GM19023 (cell line): Measurements from ENCODE around the gene PHF8.

ENCODE experiments used
- ATAC-seq: cut with Tn5 transposase; IDR thresholded peaks from one replicate; pipeline ENCODE4 v1.9.1; 2021; ENCODE audit warnings: mild to moderate bottlenecking, moderate library complexity; ENCODE audit not compliant: unreplicated experiment

Gene PHF8

DNA sequence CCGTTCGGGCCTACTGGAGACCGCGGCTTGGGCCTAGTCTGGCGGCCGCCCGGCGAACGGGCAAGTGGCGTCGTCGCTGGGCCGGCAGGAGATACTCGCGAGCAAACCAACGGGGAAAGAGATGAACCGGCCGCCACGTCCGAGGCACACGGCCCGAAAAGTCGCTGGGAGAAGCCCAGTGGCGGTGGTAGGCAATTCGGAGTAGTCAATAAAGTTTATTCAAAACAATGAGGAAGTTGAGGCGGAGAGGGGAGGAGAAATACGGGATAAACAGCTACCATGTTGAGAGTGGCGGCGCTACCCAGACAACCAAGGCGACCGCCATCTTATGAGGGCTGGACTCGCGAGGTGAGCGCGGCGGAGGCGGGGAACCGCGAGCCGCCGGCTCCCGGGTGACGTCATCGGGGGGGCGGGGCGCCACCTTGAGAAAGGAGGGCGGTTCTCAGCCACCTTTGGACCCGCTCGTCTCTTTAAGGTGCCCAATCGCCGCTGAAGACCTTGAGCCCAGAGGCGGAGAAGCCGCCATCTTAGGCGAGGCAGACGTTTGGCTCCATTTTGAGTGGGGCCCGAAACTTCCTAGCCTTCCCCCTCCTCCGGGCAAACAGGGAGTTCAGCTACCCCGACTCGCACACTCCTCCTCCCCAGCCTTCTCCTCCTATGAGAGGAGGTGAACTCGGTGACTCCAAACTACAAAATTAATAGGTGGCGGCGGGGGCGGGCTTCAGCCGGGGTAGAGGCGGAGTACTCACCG is at the start of gene PHF8:
Gene PHF8, minus strand, starts transcription at position 348 of the 751 bp plus-strand sequence. CDS start 1,745 bp downstream, outside the sequence.
- ATAC-seq, result peak; percentile 85

DNA sequence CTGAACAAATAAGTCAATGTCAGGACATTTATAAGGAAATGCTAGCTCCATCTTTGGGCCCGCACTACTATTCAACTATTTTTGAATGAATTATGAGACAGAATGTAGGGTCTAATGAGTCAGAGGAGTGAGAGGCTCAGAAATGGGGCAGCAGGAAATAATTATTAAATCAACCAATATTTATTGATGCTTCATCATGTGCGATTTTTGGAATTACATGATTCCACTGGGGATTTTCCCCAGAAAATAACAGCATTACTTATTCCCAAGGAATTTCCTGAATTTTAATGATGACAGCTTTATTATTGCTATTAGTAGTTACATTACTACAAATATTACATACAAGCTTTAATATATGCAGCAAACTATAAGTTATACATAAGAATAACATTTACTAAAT is 49.3 kb upstream of the PHF8 start:
- no peak for ATAC-seq

DNA sequence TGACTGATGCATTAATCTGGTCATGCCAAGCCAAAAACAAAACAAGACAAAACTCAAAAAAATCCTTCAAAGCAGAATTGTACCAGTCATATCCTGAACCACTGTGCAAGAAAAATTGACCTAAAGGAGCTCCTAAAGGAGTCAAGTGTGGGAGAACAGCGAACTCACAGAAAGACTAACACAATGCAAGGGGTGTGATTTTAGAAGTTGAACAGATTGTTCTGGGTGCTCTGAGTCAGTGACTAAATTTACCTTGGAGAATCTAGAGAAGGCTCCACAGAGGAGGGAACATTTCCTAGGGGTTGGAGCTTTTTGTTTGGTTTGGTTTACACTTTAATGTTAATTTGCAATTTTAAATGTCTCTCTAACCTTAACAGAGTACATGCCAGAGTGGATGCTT is 48.9 kb upstream of the PHF8 start:
- no peak for ATAC-seq

DNA sequence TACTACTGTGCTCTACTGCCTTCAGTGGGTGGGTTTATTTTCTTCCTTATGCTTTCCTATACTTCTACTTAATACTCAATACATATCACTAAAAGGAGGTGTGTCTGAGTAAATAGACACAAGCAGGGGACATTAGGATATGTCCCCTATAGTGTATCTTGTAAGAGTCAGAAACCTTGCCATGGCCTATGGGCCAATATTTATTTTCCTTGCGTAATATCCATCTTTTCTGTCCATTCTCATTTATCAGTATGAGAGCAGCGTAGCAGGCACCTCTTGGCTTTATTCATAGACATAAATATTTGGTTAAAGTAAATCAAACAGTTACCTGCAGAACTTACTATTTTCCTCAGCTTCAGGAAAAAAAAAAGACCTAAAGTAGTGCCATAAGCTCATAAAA is 46.6 kb upstream of the PHF8 start:
- no peak for ATAC-seq

DNA sequence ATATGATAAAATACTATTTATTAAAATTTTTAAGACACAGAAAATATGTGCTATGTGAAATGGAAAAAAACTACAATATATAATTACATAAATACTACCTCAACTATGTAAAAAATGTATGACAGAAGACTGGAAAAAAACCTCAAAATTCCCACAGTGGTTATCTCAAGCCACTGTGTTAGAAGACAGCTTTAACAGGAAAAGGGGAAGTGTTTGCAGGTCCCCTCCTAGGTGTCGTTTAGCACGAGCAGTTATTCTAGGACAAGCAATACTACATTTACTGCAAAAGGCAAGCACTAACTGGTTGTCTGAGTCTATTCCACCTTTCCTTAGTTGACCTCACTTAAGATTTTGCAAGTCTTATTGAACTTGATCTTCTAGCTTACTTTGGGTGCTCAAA is 44.9 kb upstream of the PHF8 start:
- ATAC-seq, result no peak

DNA sequence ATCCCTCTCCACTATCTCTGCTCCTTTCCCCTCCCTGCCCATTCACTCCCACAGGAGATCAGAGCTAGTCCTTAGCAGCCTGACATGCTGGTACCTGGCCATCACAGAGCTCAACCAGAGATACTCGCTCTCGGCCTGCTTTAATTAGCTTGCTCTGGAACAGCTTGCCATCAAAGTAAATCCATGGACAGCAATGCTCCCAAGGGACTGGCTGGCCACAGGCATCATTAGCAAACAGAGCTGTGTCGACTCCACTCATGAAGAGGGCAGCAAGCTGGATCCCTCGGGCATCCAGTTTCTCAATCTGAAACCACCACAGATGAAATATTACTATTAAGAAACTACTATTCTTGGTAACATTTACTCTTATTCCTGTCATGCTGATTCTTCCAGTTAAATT is 43.4 kb upstream of the PHF8 start:
- ATAC-seq, result no peak

DNA sequence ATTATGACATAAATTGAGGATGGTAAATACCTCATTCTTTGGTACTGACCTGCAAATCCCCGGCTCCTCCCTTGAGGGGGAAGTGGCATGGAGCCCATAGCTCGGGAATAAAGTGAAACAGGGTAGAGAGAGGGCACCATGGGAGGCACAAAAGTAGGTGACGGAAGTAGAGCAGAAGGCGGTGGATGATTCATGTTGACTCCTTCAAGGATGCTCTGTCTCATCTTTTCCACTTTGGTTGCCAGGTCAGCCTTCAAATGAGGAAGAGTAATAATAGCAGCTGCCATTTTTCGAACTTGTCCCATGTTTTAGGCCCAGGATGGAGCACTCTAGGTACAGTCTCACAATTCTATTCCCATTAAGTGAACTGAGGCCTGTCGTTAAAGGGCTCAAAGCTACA is 41.4 kb upstream of the PHF8 start:
- no peak for ATAC-seq

DNA sequence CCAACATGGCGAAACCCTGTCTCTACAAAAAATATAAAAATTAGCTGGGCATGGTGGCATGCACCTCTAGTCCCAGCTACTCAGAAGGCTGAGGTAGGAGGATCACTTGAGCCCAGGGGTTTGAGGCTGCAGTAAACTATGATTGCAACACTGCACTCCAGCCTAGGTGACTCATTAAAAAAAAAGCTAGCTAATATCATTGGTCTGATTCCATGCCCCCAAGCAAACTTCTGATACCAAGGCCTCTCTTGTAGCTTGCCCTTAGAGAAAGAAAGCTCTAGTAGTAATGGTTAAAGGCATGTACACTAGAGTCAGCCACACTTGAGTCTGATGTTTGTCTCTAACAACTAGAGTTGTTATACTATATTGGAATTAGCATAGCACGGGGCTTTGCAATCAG is 32.6 kb upstream of the PHF8 start:
- no peak for ATAC-seq

DNA sequence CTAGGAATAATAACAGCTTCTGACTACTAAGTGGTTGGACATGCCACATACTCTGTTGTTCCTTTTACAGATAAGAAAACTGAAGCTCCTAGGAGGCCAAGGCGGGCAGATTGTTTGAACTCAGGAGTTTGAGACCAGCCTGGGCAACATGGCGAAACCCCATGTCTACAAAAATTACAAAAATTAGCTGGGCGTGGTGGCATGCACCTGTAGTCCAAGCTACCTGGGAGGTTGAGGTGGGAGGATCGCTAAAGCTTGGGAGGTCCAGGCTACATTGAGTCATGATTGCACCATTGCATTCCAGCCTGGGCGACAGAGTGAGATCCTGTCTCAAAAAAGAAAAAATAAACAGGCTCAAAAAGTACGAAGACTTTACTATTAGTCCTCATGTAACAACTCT is 30.6 kb upstream of the PHF8 start:
- no peak for ATAC-seq

DNA sequence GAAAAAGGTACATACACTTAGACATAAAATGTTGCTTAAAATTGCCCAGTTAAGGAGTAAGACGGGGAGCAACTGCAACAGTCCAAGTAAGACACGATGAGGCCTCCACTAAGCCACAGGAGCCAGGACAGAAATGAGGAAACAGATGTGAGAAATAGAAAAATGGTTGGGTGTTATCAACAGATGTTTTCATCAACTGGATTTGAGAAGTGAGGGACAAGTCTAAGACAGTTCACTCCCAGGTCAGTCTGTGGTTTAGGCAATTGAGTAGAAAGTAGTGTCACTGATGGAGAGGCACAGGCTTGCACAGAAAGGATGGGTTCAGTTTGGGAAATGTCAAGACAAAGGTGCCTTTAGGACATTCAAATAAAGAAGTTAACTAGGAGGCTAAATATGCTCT is 23.5 kb upstream of the PHF8 start:
- ATAC-seq, result no peak

DNA sequence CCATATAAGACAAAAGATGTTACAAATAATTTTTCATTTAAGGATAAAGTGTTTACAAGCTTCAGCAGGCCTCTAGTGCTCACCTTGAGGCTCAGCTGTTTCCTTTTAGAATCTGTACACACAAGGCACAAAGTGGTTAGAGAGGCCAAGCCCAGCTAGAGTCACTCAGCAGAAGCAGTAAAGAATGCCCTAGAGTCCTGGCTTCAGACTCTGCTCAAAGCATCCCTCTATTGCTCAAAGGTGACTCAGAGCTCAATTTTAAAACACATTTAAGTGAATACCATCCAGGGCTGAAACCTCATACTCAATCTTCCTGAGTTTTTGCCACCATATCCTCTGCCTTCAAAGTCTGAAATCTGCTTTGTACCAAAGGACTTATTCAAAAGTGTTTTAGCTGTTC is 22.6 kb upstream of the PHF8 start:
- ATAC-seq, result no peak

DNA sequence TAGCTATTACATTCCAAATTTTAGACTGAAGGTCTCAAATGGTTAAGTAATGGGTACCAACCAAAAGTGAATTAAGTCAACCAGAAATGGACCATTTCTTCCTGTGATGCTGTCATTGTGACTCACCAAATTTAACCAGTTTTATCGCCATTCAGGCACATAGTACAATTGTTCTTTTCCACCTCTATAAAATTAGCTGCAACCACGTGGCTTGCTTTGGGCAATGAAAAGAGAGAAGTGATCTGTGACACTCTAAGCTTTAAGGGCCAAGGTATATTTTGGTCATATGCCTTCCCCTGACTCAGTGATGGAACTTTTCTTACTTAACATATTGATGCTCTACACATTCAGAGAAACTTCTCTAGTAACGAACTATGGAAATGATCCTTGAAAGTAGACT is 20.3 kb upstream of the PHF8 start:
- no peak for ATAC-seq

DNA sequence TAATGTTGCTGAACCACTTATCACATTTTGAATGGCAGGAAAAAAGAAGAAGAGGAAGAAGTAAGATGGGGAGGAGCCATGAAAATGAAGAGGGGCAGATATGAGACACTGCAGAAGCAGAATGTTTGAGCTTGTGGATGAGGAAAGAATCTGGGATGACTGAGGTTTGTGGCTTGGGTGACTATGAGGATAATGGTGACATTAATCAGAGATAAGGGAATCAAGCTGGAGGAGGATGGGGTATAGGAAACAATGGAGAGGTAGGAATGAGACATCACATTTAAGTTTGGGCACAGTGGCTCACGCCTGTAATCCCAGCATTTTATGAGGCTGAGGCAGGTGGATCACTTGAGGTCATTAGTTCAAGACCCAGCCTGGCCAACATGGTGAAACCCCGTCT is 19.1 kb upstream of the PHF8 start:
- ATAC-seq, result no peak

DNA sequence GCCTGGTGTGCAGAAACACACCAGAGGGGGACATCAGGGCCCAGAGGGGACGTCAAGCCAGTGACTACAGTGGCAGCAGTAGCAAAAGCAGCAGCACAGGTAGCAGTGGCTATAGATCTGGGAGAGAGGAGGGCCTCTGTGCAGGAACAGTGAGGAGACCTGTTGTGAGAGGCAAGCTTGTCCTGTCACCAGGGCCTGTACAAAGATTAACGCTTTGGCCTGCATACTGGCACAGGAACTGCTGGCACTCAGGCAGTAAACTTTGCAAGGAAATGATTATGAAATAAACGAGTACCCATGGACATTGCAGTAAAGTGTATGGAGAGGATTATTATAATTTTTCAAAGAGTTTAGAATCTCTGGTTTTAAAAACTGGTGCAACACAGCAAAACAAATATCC is 5.5 kb upstream of the PHF8 start:
- no peak for ATAC-seq

DNA sequence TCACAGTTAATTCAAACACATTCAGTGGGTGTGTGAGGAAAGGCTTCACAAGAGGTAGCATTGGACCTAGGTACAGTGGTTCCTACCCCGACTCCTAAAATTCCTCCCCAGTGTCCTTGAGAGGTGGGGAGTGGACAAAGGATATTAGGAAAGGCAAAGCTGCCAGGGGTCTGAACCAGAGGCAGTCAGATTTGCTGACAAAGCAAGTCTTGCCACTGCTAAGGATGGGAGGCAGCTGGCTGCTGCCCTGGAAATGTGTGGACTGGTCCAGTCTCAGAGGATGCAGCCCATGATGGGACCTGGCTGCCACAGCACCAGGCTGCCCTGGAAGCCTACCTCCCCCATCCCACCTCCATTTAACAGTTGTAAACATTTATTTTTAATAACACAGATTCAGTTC is 4.1 kb upstream of the PHF8 start:
- ATAC-seq, result no peak

DNA sequence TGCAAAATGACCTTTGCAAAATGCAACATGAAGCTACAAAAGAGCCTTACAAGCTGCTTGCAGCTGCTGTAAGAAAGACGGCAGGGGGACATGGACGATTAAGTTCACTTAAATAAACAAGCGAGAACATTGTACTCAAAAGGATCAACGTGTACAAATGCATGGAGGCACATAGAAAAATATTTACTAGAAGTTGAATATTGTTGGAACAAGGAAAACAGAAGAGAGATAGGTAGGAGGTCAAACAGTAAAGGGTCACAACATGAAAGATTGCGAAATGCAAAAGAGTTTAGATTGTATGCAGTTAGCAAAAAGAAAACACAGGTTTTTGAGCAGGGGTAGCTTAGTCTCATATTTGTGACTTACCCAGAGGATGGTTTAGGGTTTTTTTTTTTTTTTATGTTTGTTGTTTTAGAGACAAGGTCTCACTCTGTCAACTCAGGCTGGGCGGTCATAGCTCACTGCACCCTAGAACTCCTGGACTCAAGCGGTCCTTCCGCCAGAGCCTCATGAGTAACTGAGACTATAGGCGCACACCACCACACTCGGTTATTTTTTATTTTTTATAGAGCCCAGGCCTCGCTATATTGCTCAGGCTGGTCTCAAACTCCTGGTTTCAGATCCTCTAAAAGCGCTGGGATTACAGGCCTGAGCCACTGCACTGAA is 1.4 kb upstream of the PHF8 start:
- ATAC-seq, result no peak

DNA sequence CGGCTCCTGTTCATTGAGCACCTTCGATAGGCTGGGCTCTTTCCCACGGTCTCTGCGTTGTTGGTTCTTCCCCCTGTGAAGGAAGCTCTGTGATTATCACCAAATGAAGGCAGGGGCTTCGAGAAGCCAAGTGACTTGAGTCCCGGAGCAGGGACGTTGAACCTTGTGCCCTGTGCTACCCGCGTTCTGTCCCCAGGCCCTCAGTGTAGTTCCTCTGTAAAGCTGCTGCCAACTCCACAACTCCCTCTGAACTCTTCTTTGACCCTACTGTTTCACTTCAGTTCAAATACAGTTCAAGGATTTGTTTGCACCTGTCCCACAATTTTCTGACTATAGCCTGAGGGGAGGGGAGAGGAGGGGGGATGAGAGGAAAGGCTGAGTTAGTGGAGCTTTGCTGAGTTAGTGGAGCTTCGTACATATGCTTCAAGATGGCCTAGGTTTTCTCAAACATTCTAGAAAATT is 635 bp upstream of the PHF8 start:
- no peak for ATAC-seq

DNA sequence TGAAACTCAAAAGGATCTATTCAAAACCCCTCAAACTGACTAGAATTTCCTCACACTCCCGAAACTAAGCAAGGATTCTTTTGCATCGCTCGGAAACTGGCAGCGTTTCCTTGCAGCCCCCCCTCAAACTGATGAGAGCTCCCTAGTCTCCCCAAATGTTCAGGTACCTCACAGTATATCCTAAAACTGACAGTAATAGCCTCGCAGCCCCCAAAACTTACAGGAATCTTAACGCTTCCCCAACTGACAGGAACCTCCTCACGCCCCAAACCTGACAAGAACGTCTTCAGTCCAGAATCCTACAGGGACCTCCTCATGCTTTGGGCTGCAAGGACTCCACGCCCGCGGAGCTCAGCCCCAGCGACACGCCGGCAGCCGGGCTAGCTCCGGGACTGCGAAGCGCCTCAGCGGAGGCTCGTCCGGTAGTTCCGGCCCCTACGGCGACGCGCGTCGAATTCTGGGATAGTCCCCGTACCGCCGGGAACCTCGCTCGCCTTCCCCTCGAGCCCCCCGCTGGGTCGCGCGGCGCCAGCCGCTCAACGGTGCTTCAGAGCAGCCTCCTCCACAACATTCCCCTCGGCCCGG is 640 bp downstream of the PHF8 start:
- peak; percentile 15 for ATAC-seq

DNA sequence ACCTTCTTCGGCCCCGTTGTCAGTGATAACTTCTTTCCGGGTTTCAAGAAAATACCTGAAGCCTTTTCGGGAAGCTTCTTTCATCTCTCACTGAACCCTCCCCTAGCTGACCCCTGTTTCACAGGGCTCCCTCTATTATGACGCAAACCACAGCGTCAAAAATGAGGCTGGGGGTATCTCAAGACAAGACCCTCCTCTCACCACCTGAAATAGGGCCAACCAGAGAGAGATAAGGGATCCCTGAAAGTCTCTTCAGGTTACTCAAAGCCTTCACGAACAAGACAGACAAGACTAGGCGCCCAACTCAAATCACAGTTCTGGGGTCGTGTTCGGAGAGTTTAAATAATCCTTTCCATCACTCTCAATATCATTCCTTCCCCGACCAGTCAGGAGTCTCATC is 1.2 kb downstream of the PHF8 start:
- ATAC-seq, result no peak

DNA sequence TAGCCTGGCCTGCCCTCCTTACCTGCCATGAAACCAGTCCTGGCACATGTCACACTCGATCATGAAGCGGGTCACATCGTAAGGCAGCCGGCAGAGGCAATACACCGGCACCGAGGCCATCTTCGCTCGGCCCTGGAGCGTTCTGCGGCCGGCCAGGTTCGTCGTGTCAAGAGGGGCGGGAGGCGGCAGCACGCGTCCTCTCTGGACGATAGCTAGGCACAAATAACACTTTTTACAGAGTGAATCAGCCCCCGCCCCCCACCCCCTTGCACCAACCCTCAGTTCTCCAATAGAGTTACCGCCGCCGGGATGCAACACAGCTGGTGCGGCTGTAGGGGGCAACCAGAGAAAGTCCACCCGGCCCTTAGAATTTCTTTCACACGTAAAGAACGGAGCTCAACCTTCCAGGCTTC is 1.7 kb downstream of the PHF8 start:
- ATAC-seq, result no peak

DNA sequence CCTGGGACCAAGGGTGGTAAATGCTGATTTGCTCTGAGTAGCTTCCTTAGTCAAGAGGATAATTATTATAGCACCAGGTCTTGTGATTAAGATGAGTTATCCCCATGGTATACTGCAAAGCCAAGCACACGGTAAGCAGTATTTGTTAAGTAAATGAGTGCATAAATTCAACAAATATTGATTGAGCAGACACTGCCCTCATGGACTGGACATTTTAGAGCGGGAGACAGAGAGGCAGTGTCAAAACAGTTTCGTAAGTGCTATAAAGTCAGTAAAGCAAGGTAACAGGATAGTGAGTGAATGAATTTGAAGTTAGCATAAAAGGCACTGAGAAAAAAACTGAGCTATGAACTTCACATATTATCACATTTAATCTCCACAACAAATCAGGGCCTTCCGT is 13.9 kb downstream of the PHF8 start:
- ATAC-seq, result no peak

DNA sequence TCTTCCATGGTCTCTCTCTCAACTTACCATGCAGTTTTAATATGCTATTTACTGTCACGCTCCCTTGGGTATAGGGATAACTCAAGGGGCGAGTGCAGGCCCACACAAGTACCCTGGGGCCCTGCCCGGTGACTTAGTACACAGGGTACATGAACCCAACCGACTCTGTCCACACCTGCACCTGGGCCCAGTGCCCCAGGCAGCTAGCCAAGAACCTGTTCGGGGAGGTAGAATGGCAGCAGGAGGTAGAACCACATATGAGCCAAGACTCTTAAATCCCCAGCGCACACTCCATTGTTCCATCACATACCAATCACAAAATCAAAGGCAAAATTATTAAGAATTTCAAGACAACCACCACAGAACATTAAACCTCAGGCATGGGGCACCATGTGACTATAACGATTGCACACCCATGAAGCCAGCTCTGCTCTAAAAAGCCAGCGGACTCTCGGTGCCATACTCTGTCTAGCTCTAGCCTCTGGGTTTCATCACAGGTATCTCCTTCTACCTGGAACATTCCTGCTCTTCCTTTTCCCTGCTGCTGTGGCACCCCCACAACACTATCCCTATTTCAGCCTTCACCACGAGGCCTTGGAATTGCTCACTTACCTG is 14.6 kb downstream of the PHF8 start:
- ATAC-seq, result no peak
